GM21825 (cell line): ENCODE data around the gene GP1BB.

Experiments used
- ATAC-seq: cut with Tn5 transposase; IDR thresholded peaks from one replicate; pipeline ENCODE4 v1.9.1; 2021; ENCODE audit warnings: mild to moderate bottlenecking, moderate library complexity; ENCODE audit not compliant: unreplicated experiment

The GP1BB gene

DNA sequence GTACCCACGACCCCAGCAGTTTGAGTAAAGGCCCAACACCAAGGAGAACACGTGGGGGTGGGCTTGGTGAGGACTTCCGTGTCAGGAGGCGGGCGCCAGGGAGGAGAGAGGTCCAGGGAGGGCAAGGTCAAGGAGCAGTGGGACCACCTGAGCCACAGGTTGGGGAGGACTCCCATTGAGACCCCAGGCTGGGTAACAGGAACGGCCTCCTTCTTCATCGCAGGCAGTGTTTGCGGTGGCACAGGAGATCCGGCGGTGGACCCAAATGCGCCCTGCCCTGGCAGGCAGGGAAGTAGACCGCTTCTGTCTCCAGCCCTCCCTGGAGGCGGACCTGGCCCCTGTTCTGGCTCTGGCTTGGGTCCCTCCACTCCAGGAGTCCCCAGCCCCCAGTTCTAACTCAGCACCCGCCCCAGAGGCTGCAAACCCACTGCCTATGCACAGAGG lies 31.4 kb downstream of the GP1BB start:
- no peak for ATAC-seq

DNA sequence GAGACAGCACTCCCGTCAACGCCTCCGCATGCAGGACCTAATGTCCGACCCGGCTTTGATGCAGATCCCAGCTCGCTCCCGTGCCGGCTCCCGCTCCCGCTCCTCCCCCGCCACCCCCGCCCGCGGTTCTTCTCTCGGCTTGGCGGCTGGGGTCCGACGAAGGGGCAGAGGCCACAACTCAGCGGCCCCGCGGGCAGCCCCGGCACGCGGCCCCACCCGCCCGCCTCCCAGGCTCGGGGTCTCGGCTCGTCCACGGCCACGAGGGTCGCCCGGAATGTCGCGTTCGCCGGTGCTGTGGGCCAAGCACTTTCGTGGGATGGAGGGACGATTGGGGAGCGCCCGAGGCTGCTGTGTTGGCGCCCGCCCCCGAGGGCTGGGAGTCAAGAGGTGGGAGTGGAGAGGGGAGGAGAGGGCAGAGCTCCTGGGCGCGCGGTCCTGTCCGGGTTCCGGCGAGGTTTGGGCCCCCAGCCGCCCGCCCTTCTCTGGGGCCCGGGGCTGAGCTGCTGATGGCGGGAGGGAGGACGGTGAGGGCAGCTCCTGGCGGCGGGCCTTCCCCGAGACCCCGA lies 31.9 kb downstream of the GP1BB start:
- ATAC-seq = no peak

DNA sequence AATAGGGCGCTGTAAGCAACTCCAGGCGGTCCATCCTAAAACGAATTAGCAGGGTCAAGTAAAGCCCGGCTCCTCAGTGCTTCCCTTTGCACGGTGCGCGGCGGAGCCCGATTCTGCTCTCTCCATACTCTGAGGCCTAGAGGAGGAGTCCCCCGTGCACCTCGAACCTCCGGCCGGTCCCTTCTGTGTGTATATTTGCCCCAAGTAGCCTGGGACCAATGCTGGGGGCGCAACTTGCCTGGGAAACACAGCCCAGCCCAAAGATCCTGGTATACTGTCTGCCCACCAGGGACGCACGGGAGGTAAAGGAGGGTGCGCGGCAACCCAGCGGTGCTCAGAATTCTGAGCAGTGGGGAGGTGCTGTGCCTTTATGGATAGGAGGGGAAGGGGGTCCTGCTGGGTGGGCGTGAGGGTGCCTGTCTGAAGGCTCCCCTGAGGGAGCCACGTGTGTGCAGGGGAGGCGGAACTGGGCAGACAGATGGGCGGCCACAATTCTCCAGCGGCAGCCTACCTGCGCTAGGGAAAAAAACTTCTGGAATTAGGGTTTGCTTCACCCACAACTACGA lies 32.5 kb downstream of the GP1BB start:
- no peak for ATAC-seq

DNA sequence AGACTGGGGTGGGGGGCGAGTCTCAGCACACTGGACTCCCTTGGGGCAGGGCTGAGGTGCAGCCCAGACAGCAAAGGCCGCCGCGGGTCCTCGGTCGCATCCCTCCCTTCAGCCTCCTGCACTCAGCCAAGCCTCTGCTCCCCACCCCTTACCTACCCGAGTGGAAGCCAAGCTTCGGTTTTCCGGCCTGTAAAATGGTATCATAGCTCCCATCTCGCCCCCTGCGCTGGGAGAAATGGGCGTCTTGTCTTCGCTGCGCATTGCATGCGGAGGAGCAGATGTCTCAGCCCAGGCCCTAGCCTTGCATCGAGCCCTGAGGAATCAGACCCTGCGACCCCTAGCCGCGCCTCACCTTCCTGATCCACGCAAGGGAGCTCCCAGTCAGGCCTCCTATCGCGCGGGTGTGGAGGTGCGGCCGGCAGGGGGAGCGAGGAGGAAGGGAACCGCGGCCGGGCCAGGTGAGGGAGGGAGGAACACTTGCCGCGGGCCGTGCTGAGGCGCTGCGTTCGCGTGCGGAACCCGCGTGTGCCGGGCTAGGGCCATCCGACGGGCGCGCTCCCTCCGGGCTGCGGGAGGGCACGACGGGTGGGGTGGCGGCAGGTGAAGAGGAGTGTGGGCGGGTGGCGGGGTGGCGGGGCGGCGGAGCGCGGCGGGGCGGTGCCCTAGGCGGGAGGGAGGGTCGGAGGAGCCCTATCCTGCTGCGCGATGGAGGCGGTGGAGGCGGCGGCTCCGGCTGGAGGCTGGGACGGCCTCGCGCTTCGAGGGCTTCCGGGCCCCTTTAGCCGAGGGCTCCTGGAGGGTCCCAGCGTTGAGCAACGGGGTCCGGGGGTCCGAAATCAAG lies 33.2 kb downstream of the GP1BB start:
- no peak for ATAC-seq

DNA sequence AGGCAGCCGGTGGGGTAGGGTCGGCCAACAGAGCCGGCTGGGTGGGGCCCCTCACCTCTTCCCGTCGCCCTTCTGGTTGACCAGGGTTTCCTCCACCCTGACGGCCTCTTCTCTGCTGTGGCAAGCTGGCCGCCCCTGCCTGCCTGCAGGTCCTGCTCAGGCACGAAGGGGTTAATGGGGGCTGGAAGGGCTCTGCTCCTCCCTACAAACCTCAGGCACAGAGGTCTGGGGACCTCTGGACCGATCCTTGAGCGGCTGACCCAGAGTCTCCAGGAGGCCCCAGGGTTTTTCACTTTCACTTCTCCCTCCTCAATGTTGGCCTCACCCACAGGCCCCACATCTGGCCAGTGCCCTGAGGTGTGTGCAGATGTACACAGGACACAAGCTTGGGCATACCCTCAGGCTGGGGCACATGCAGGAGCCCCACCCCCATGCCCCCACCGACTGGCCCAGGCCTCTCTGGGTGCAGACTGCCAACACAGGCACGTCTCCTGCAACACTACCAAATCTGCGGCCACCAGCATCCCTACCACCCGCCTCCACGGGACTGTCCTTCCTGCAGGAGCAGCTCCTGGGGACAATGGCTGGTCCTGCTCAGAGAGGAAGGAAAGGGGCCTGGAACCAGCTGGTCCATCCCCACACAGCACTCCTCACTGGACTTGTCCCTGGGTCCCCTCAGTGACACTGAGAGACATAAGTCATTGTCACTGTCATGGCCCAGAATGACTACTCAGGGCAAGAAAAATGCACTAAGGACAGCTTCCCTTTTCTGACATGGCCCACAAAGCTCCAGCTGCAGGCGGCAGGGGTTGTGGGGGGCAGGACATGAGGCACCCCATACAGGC lies 34.0 kb downstream of the GP1BB start:
- no peak for ATAC-seq

DNA sequence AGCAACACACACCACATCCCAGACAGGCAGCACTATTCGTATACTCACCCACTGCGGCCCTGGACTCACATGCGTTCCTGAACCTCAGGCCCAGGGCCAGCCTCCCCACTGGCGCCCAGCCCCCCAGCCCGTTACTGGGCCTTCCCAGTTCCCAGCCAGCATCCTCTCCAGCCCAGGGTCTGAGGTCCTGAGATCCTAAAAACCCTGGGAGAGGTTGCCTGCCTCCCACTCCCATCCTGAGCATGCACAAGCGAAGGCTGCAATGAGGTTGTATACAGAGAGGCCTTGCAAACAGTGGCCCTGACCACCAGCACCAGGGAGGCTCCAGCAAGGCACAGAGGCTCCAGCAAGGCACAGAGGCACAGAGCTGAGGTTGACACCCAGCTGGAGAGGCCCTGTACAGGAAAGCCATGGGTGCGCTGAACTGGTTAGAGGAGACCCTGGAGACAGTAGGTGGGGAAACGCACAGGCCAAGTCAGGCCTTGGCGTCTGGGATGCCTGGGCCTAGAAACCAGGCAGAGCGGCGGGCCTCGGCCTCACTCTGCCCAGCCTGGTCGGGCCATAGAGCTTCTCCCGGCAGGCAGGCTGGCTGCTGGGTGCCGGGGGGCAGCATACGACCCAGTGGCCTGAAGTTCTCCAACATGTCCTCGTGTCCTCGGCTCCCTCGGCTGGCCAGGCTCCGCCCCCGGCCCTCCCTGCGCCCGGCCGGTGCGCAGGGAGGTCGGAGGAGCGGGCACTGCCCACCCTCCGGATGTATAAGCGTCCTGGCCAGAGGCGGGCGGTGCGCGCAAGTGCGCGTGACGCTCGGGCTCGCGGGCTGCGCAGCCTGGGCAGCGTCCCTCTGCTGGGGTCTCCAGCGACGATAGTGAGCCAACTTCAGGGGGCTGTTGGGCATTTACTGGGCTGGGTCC lies 34.9 kb downstream of the GP1BB start:
- no peak for ATAC-seq

DNA sequence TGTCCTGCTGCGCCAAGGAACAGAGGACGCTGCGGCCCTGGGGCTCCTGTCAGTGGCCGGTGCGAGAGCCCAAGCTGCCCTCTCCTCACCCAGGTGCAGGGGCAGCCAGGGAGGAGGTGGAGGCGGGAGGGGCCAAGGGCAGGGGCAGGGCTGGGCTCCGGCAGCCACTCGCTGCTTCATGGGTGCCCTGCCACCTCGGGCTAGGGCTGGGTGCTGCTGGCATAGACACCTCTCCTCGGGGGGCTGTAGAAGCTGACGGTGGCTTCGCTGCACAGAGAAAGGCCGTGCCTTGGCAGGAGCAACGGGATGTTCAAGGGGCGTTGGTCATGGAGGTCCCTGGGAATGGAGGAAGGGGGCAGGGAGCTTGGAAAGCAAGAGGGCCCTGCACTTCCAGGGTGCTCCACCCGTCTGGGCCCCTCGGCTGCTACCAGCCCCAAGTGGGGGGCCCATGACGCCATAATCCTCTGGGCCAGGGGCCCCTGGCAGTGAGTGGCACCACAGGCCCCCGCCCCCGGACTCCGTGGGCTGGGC lies 35.6 kb downstream of the GP1BB start:
- no peak for ATAC-seq

DNA sequence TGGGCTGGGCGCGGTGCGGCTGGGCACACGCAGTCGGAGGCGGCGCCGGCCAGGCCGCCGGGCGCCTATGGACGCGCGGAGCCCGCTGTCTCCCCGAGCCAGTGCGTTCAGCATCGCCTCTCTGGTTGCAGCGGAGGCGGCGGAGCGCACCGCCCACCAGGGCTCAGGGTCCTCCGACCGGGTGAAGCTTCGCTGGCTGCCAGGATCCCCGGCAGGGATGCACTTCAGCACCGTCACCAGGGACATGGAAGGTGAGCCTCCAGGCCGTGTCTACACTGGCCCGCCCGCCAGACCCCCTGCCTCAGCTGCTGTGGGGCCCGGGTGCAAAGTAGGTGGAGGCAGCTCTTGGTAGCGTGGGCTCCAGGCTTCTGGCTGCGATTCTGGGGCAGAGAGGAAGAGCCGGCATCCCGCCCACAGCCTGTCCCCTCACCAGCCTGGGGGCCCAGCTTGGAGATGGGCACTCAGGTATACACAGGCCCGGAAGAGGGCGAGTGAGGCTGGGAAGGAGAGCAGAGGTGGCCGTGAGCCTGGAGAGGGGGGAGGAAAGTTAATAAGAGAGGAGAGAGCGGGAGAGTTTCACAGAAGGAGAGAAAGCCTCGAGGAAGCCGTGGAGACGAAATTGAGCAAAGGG lies 36.2 kb downstream of the GP1BB start:
- no peak for ATAC-seq

DNA sequence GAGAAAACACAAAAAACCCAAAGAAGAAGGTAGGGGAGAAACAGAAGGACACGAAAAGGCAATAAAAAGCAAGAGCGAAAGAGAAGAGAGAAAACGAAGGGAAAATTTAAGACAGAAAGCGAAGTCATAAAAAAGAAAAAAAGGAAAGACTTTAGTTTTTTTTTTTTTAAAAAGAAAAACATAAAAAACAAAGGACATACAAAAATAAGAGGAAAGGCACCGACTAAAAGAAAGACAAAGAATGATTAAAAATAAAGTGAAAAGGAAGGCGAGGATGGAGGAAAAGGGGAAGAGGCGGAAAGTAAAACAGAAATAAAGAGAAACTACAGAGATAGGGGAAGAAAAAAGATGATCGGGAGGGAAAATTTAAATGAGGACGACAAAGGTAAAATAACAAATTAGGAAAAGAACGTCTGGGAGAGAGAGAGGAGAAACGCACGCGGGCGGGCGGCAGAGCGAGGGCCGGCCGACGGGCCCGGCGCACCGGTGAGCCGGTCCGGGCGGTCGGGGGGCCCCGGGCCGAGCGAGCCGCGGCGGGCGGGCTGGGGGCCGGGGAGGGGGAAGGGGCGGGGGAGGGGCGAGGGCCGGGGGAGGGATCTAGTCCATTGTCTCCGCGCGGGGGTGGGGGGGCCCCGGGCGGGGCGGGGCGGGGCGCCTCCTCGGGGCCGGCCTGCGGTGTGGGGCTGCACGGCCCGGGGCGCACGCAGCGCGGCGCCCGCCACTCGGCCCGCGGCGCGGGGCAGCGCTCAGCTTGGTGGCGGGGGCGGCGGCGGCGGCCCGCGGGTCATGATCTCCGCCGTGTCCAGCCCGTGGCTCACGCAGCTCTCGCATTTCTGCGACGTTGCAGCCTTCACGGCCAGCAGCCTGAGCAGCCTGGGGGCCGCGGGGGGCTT lies 37.0 kb downstream of the GP1BB start, which contains the start of gene TBX1:
TBX1 (plus strand) TSS at position 721 of the 893 bp plus-strand sequence; CDS start at position 787, 66 bp downstream.
- ATAC-seq = no peak

DNA sequence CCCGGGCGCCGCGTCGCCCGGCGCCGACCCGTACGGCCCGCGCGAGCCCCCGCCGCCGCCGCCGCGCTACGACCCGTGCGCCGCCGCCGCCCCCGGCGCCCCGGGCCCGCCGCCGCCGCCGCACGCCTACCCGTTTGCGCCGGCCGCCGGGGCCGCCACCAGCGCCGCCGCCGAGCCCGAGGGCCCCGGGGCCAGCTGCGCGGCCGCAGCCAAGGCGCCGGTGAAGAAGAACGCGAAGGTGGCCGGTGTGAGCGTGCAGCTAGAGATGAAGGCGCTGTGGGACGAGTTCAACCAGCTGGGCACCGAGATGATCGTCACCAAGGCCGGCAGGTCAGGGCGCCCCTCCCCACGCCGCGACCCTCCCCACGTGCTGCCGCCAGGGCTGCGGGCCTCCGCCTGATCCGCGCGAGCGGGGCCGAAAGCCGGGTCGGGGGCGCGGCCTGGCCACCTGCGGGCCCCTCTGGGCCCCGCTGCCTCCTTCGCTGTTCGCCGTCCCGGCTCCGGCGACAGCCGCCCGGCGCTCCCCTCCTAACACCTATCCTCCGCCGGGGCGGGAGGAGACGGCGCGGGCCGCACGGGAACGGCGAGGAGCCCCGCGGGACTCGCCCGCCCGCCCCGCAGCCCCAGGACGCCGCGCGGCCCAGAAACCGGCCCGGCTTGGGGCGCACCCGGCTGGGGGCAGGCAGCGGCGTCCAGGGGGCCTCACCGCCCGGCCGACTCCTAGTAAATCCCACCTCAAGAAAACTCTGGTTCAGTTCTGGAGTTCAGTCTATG lies 37.8 kb downstream of the GP1BB start:
- ATAC-seq = no peak

DNA sequence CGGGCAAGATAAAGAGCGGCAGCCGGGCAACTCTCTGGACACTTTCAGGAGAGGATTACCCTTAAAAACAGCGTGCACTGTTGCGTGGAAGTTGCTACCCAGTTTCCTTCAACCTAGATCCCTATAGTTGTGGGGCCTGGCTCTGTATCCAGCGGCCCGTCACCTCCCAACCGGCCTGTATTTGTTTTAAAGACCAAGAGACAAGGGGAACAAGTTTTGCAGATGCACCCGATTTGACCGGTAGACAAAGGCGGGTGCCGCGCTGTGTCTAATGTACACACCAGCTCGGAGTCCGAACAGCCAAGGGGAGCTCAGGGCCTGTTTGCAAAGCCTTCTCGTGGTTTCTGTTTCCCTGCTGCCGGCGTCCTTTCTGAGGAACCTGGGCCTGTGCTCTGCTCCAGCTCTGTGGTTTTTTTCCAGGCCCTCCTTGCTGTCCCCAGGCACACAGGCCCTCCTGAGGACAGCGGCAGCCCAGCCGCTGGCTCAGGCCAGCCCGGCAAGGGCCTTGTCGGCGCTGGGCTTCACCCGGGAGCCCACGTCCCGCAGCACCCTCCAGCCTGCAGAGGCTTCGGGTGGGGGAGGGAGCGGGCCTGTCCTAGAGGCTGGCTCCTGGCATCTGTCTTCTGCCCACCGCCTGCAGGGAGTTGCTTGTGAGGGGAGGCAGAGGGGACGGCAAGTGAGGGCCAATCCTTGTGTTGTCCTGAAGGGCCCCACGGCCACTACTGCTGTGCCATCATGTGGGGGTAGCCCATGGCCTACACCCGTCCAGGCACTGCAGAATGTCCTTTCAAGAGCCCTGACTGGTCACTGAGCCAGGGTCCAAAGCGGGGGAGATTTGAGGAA lies 38.6 kb downstream of the GP1BB start:
- no peak for ATAC-seq

DNA sequence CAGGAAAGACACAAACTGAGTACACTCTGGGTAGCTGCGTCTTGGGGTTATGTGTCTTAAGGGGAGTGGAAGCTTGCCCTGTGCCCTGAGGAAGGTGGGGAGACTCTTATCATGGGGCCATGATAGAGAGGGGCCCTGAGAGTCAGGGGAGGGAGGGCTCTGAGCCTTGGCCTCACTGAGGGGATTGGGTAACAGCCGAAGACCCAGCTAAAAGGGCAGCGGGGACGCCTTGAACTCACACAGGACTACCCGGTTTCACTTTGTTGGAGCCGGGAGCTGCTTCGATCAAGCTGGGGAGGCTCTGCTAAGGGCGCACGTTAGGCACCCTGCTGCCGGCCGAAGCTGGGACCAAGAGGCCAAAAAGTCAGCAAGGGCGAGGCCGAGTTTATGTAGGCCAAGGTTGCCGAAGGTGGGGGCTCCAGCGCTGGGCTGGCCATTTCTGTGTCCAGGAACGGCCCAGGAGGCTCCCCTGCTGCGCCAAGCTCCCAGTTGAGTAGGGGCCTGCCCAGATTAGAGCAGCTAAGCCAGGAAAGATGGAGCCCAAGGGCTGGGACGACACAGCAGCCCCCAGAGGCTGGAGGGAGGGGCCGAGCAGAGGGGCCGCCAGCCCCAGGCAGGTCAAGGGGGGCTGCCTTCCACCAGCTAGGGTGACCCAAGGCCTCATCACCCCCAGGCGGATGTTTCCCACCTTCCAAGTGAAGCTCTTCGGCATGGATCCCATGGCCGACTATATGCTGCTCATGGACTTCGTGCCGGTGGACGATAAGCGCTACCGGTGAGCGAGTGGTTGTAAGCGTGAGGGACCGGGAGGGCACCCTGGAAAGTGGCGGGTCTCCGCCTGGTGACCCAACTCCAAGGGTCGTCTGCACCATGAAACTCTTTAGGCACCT lies 39.5 kb downstream of the GP1BB start:
- ATAC-seq = no peak

DNA sequence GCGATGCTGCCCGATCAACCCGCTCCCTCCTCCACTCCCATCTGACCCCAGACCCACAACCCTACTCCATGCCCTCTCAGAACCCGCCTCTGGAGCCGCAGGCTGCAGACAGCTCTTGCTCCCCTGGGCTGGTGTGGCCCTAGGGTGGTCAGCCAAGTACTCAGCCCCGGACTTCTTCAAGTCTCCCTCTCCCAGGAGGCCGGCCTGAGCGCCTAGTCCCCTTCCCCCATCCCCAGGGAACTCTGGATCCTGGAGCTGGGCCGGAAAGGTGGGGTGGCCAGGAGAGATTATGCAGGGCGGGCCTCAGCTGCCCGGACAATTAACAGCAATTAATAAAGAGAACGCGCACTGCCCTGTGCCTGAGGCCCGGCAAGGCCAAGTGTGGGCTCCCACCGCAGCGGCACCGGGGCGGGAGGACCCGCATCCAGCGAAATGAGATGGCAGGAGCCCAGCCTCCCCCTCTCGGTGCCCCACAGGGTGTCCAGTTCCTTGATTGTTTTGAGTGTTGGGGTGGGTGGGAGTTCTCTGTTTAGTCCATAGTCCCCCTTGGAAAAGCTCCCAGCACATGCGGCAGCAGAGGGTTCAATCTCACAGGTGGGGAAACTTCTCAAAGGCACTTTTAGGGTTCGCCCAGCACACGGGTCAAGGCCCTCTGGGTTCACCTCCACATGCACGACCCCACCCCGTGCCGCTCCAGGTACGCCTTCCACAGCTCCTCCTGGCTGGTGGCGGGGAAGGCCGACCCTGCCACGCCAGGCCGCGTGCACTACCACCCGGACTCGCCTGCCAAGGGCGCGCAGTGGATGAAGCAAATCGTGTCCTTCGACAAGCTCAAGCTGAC lies 40.3 kb downstream of the GP1BB start:
- no peak for ATAC-seq

DNA sequence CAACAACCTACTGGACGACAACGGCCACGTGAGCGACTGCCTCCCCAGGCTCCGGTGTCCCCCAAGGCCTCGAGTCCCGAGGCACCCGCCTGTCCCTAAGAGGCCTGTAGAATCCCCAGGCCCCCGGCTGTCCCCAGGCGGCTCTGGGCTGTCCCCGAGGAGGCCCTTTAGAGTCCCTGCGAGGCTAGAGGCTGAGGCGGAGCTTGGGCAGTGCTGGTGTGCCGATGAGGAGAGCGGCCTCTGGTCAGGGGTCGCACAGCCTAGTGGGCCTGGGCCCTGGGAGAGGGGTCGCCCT lies 40.9 kb downstream of the GP1BB start:
- ATAC-seq = no peak
